GM18951 (cell line): ENCODE measurements around the gene ZSCAN1.
A peak's percentile ranks its signal among the peaks of the same experiment; 100 is the strongest.

Experiments
- POLR2A ChIP-seq: IDR thresholded peaks from 4 replicates; pipeline ENCODE4 v1.6.1; 2011; ENCODE audit warnings: mild to moderate bottlenecking; ENCODE audit not compliant: insufficient read length, insufficient read depth; ENCODE audit errors: extremely low read depth
- in situ Hi-C: fragments of 300-500 bp; cut with MboI; formaldehyde crosslinking; loops from one replicate; pipeline ENCODE4 v1.12.0; 2022; ENCODE audit warnings: low sequenced_read_pairs, mixed read lengths, inconsistent platforms; ENCODE audit not compliant: unreplicated experiment

Gene ZSCAN1

GRCh38 chr19:58083021-58083420, 49.2 kb downstream of the ZSCAN1 start:
- in situ Hi-C loops, result no loop called here

GRCh38 chr19:58084596-58085347, 50.9 kb downstream of the ZSCAN1 start:
- in situ Hi-C loops, result no loop called here
- no peak for TF ChIP-seq POLR2A

More at GRCh38 chr19:58083021-58083420, 49.2 kb downstream of the ZSCAN1 start:
- no peak for TF ChIP-seq POLR2A

- in situ Hi-C loops, result no loop called here
- no peak for TF ChIP-seq POLR2A
Observed at GRCh38 chr19:58085348-58085875, 51.6 kb downstream of the ZSCAN1 start.

GRCh38 chr19:58086825-58087710, 53.2 kb downstream of the ZSCAN1 start:
- TF ChIP-seq POLR2A, result no peak
- in situ Hi-C loops, result no loop called here

GRCh38 chr19:58088521-58089052, 54.8 kb downstream of the ZSCAN1 start:
- TF ChIP-seq POLR2A, result no peak
- in situ Hi-C loops, result no loop called here

GRCh38 chr19:58089846-58090245, 56.0 kb downstream of the ZSCAN1 start:
- no peak for TF ChIP-seq POLR2A
- in situ Hi-C loops, result no loop called here

- in situ Hi-C loops, result no loop called here
Observed at GRCh38 chr19:58091251-58091995, 57.6 kb downstream of the ZSCAN1 start.

GRCh38 chr19:58093071-58093470, 59.2 kb downstream of the ZSCAN1 start:
- in situ Hi-C loops, result no loop called here
- no peak for TF ChIP-seq POLR2A

More at GRCh38 chr19:58091251-58091995, 57.6 kb downstream of the ZSCAN1 start:
- no peak for TF ChIP-seq POLR2A

GRCh38 chr19:58095328-58095727, 61.5 kb downstream of the ZSCAN1 start:
- in situ Hi-C loops, result no loop called here
- TF ChIP-seq POLR2A, result no peak

- in situ Hi-C loops, result no loop called here
- no peak for TF ChIP-seq POLR2A
Observed at GRCh38 chr19:58096884-58097283, 63.1 kb downstream of the ZSCAN1 start.

- in situ Hi-C loops, result no loop called here
Observed at GRCh38 chr19:58097349-58097748, 63.5 kb downstream of the ZSCAN1 start.

GRCh38 chr19:58097781-58098681, 64.2 kb downstream of the ZSCAN1 start, which contains the start of gene ZSCAN18:
TSS of gene ZSCAN18 (minus strand) at chr19:58098231. CDS start at chr19:58090267, 7,964 bp downstream.
- TF ChIP-seq POLR2A, result peak; percentile 27
- in situ Hi-C loops, result no loop called here

More at GRCh38 chr19:58097349-58097748, 63.5 kb downstream of the ZSCAN1 start:
- no peak for TF ChIP-seq POLR2A
